ENCODE data around the gene METTL26. TPM values are rescaled to one million over a fixed set of nuclear protein-coding genes. Genes with fewer than 3 reads are reported as not detected.
A peak's percentile ranks its signal among the peaks of the same experiment; 100 is the strongest.

The METTL26 gene
- total and polyA plus RNA-seq, 9 of the 15 experiments (the other 6 are each of a cell fraction or from before 2014, with no cell fraction given), result 7.3 to 262 (median 80.9) TPM

- peak; percentile 62; the same call in 1 of the 2 replicates for TF ChIP-seq REST (IDR thresholded peaks at IDR 0.05; ENCODE audit: borderline replicate concordance)
- TF ChIP-seq REST (CRISPR knock-in tag; IDR thresholded peaks at IDR 0.05; ENCODE audit: low read depth), result peak; percentile 78
- no peak for TF ChIP-seq JUNB (CRISPR knock-in tag; conservative IDR thresholded peaks at IDR 0.05)
- peak; percentile 26; the same call in 1 of the 2 replicates for TF ChIP-seq BCL6 (CRISPR knock-in tag; IDR thresholded peaks at IDR 0.05)
- TF ChIP-seq KLF6 (CRISPR knock-in tag; IDR thresholded peaks at IDR 0.05; ENCODE audit: borderline replicate concordance), result no peak
- TF ChIP-seq NCOR1 (IDR thresholded peaks at IDR 0.05), result no peak
- no peak for TF ChIP-seq BCOR (IDR thresholded peaks at IDR 0.05)
- TF ChIP-seq TAL1 (IDR thresholded peaks at IDR 0.05), result no peak
- TF ChIP-seq ZNF695 (CRISPR knock-in tag; IDR thresholded peaks at IDR 0.05), result no peak
- TF ChIP-seq ZNF830 (CRISPR knock-in tag; IDR thresholded peaks at IDR 0.05), result no peak
- TF ChIP-seq PHF21A (IDR thresholded peaks at IDR 0.05; ENCODE audit: borderline replicate concordance, low read depth), result no peak
- TF ChIP-seq, protein P1, sequence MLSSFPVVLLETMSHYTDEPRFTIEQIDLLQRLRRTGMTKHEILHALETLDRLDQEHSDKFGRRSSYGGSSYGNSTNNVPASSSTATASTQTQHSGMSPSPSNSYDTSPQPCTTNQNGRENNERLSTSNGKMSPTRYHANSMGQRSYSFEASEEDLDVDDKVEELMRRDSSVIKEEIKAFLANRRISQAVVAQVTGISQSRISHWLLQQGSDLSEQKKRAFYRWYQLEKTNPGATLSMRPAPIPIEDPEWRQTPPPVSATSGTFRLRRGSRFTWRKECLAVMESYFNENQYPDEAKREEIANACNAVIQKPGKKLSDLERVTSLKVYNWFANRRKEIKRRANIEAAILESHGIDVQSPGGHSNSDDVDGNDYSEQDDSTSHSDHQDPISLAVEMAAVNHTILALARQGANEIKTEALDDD (IDR thresholded peaks at IDR 0.05), result no peak
- TF ChIP-seq NELFE (IDR thresholded peaks at IDR 0.05; ENCODE audit: insufficient read depth, insufficient read length), result no peak
- no peak for TF ChIP-seq MTA2 (IDR thresholded peaks at IDR 0.05; ENCODE audit: low read depth)
- TF ChIP-seq, protein P2, sequence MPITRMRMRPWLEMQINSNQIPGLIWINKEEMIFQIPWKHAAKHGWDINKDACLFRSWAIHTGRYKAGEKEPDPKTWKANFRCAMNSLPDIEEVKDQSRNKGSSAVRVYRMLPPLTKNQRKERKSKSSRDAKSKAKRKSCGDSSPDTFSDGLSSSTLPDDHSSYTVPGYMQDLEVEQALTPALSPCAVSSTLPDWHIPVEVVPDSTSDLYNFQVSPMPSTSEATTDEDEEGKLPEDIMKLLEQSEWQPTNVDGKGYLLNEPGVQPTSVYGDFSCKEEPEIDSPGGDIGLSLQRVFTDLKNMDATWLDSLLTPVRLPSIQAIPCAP (CRISPR knock-in tag; IDR thresholded peaks at IDR 0.05; ENCODE audit: borderline replicate concordance), result no peak
- TF ChIP-seq CBFA2T3 (IDR thresholded peaks at IDR 0.05), result no peak
- TF ChIP-seq ZFPM2 (CRISPR knock-in tag; IDR thresholded peaks at IDR 0.05), result no peak
- 0 out of 2 replicates have a peak, but pooled peaks have one; percentile 50 for TF ChIP-seq FOXP4 (CRISPR knock-in tag; IDR thresholded peaks at IDR 0.05; ENCODE audit: borderline replicate concordance)
These were observed 31.8 kb upstream of the METTL26 start, which contains the start of gene RHOT2 (continued) for GRCh38 chr16:667780-668518.
